Measurements from ENCODE around the gene IFITM1.
"Not testable (repeated sequence)": the region's sequence is repeated elsewhere in the genome, so short reads cannot be mapped to it uniquely, and the experiment has no call there.

The IFITM1 gene

GRCh38 chr11:309979-310572, 3.8 kb upstream of the IFITM1 start:
- FAIRE-seq, result not testable (repeated sequence)

- FAIRE-seq, result not testable (repeated sequence)
Observed at GRCh38 chr11:311013-311748, 2.7 kb upstream of the IFITM1 start.

- no peak for FAIRE-seq
Observed at GRCh38 chr11:312092-312816, 1.6 kb upstream of the IFITM1 start.

- no peak for FAIRE-seq
Observed at GRCh38 chr11:313304-313786, 495 bp upstream of the IFITM1 start.

- FAIRE-seq, result not testable (repeated sequence)
Observed at GRCh38 chr11:314554-314875, 675 bp downstream of the IFITM1 start.

- no peak for FAIRE-seq
Observed at GRCh38 chr11:315051-315481, 1.2 kb downstream of the IFITM1 start.

- FAIRE-seq, result no peak
Observed at GRCh38 chr11:315516-315994, 1.7 kb downstream of the IFITM1 start.

- no peak for FAIRE-seq
Observed at GRCh38 chr11:316031-316701, 2.3 kb downstream of the IFITM1 start.

GRCh38 chr11:316891-317301, 3.1 kb downstream of the IFITM1 start:
- FAIRE-seq, result no peak

GRCh38 chr11:317668-318404, 4.0 kb downstream of the IFITM1 start:
- FAIRE-seq, result not testable (repeated sequence)

- FAIRE-seq, result not testable (repeated sequence)
Observed at GRCh38 chr11:318405-319120, 4.7 kb downstream of the IFITM1 start.

GRCh38 chr11:319121-319887, 5.5 kb downstream of the IFITM1 start:
- FAIRE-seq, result not testable (repeated sequence)

GRCh38 chr11:319888-320273, 6.0 kb downstream of the IFITM1 start:
- not testable (repeated sequence) for FAIRE-seq

GRCh38 chr11:324156-324555, 10.3 kb downstream of the IFITM1 start:
- no peak for FAIRE-seq

GRCh38 chr11:324593-325517, 11.0 kb downstream of the IFITM1 start:
- FAIRE-seq, result not testable (repeated sequence)

GRCh38 chr11:325796-326591, 12.2 kb downstream of the IFITM1 start:
- FAIRE-seq, result no peak

GRCh38 chr11:326592-326841, 12.7 kb downstream of the IFITM1 start:
- FAIRE-seq, result no peak

GRCh38 chr11:326842-327580, 13.2 kb downstream of the IFITM1 start:
- no peak for FAIRE-seq

- FAIRE-seq, result no peak
Observed at GRCh38 chr11:327581-327923, 13.7 kb downstream of the IFITM1 start.
